ENCODE results near the gene RUFY3.
"Not testable (repeated sequence)": the region's sequence is repeated elsewhere in the genome, so short reads cannot be mapped to it uniquely, and the experiment has no call there.

RUFY3 gene

DNA sequence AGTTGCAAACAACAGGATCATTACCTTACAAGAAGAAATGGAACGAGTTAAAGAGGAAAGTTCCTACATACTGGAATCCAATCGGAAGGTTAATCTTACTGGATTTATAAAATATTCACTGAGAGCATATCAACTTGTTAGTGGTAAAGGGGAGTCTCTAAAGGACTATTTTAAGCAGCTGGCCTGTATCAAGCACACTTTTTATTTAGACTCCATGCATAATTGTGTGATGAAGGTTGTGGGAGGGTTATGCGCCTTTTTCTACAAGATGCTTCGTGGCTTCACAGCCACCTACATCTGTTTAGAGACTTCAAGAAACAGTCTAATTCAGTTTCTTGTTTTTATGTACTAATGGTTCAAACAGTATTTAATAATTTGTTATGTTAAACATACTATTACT is 61.3 kb downstream of the RUFY3 start:
- no peak for DNase-seq (ENCODE audit: low read depth, low spot score)

DNA sequence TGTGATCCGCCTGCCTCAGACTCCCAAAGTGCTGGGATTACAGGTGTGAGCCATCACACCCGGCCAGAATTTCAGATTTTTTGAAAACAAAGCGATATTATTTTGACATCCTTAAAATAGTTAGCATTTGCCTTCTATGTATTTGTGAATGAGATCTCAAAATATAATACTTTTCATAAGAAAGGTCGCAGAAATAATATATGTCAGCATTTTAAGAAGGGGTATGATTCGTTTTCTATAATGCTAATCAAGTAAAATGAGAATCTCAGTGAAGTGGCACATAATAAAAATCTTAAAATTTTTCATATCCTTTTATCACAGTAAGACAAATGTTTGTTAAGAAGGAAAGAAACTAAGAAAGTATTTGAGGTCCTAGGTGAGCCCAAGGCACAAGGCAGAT is 65.7 kb downstream of the RUFY3 start:
- DNase-seq (ENCODE audit: low read depth, low spot score): no peak

DNA sequence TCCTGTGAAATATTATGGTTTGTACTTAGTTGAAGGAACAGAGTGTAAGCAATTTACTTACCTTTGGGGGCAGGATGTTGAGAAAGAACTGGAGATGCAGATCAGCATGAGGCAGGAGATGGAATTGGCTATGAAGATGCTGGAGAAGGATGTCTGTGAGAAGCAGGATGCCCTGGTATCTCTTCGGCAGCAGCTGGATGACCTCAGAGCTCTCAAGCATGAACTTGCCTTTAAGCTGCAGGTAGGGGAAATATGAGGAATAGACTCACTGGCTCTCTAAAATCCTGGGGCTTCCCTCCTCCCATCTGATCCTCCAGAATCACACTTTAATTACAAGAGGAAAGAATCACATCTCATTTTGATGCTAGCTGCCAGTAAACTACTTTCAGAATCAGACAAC is 67.0 kb downstream of the RUFY3 start:
- no peak for DNase-seq (ENCODE audit: low read depth, low spot score)

DNA sequence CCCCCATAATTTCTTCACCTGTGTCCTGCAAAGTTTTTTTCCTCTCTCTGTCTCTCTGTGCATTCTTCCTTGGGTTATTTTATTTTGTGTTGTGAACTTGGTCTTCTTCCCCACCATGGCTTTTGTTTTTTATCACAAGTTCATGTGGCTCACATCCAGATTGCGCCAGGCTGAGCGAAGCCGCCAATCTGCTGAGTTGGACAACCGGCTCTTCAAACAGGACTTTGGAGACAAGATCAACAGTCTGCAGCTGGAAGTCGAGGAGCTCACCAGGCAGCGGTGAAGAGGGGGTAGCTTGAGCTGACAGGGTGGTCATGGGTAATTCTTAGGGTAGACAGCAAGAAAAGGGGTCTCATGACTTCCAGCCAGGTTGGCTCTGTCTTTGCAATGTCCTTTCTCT is 71.9 kb downstream of the RUFY3 start:
- DNase-seq (ENCODE audit: low read depth, low spot score): no peak

DNA sequence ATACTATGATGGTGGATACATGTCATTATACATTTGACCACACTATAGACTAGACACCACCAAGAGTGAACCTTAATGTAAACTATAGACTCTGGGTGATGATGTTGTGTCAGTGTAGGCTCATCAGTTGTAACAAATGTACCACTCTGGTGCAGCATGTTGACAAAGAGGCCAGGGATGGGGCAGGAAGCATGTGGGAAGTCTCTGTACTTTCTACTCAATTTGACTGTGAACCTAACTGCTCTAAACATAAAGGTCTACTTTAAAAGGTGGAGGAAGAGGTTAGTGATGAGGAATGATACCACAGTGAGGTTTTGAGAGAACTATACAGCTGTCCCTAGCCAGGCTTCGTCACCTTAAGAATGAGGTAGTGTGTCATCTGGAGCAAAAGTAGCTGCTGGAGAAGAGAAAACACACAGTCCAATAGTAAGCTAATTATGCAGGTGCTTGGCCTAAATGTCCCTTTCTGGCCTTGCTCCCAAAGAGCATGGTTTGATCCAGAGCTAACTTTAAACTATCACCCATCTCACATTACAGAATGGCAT is 79.6 kb downstream of the RUFY3 start:
- no peak for DNase-seq (ENCODE audit: low read depth, low spot score)

DNA sequence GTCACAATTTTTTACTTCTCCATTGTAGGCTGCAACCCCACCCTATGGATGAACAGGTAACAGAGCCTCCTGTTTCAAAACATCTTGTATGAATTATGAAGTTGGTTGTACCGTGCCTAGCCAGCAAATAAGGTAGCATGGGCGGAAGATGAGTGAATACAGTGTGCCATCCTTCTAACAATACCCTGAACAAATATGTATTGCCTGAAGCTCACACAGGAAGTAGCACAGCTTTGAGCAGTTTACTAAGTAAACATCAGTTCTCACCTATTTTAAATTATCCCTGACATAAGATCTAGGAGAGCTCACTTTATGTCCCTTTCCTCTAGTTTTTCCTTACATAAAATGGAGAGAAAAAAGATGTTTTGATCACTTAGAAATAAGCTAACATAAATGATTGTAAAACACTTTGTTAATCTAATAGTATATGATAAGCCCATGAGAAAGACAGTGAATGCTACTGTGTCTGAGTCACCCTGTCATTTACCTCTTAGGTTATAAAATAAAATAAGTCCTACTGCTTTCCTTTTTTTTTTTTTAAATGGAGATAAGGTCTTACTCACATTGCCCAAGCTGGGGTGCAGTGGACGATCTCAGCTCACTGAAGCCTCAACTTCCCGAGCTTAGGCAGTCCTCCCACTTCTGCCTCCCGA is 81.3 kb downstream of the RUFY3 start:
- DNase-seq (ENCODE audit: low read depth, low spot score): no peak

DNA sequence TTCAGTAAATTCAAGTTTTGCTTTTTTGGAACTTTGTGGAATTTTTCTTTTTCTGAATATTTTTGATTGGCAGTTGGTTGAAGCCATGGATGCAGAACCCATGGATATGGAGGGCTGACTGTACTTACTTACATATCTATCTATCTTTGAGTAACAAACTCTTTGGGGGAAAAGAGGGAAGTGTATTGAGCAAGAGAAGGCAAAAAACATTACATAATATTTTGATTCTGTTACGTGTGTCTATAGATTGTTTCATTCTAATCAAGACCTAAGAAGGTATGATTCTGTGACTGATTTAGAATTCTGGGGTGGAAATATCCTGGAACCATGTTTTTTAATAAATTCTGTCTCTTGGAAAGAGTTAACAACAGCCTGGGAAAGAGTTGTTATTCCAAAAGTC is 86.4 kb downstream of the RUFY3 start:
- DNase-seq (ENCODE audit: low read depth, low spot score): no peak

DNA sequence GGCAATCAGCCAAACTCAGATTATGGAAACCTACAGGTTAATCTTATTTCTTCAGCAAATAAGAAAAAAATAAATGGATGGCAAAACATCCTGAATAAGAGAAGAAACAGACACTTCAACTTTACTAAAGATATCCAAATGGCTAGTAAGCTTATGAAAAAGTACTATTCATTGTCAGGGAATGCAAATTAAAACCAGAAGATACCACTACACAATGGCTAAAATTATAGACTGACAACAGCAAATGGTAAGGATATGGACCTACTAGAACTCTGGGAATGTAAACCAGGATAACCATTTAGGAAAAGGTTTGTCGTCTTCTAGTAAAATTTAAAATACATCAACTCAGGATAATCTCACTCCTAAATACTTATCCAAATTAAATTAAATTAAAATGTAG is 93.6 kb downstream of the RUFY3 start:
- no peak for DNase-seq (ENCODE audit: low read depth, low spot score)

DNA sequence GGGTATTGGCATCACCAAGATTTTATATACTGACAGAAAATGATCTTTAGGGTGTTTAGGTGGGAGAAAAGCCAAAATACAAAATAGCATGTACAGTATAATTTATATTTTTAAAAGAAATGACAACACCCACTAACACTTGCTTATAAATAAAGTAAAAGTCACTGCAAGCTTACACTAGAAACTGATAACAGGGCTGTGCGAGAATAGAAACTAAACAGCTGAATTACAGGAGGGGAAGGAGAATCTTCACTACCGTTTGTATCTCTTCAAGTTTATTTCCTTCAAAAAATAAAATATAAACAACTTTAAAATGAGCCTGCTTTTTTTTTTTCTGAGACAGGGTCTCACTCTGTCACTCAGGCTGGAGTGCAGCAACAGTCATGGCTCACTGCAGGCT is 95.1 kb downstream of the RUFY3 start:
- no peak for DNase-seq (ENCODE audit: low read depth, low spot score)

DNA sequence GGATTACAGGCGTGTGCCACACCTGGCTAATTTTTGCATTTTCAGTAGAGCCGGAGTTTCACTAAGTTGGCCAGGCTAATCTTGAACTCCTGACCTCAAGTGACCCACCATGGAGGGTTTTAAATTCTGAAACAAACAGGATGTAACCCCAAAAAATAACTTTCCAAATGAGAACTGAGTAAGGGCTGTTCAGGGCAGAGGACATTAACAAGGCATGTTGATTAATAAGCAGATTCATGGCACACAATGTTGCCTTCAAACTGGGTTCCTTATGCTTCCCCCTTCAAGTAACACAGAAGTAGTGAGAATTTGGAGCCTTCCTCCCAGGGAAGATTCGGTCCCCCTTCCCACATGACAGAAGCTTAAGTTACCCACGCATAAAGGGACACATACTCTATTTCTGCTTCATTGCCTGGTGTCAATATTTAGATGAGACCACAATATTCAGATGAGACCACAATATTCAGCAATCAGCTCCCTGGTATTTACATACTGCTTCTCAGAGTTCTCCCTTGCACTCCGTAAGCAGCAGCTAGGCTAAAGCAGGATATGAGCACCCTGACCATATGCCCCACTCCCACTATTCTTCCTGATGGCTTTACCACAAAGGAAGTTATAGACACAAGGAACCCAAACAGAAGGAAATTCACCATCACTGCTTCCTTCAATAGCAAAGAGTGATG is 96.5 kb downstream of the RUFY3 start:
- DNase-seq (ENCODE audit: low read depth, low spot score): no peak

DNA sequence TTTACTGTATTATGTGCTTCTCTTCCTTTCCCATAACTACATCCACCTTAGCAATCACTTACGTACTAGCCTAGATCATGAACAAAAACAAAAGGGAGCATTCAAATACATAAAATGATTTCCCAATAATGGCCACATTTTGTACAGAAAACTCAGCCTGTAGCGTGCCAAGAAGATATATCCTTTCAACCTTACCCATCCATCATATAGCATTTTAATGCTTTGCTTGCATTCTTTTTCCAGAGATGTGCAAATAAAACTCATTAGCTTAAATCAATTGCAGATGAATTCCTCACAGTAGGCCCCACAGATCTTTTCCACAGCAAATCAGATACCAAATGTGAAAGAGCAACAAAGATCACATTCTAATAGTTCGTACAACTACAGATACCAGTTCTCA is 97.2 kb downstream of the RUFY3 start:
- DNase-seq (ENCODE audit: low read depth, low spot score): no peak

DNA sequence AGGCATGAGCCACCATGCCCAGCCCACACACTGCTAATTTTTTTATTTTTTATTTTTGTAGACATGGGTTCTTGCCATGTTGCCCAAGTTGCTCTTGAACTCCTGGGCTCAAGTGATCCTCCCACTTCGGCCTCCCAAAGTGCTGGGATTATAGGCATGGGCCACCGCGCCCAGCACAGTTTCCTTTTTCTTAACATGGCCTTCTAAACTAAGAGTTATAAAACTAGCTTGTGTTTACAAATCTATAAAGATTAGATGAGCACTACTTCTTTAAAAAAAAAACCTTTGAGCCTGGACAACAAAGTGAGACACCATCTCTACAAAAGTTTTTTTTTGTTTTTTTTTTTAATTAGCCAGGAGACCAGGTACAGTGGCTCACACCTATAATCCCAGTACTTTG is 107.3 kb downstream of the RUFY3 start:
- no peak for DNase-seq (ENCODE audit: low read depth, low spot score)

DNA sequence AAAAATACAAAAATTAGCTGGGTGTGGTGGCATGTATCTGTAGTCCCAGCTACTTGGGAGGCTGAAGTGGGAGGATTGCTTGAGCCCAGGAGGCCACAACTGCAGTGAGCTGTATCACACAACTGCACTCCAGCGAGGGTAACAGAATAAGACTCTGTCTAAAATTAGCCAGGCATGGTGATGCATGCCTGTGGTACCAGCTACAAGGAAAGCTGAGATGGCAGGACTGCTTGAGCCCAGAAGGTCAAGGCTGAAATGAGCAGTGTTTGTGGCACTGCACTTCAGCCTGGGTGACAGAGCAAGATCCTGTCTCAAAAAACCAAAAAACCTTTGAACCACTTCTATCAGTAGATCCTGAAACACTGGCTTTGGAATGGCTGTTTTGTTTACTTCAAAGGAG is 107.7 kb downstream of the RUFY3 start:
- DNase-seq (ENCODE audit: low read depth, low spot score): no peak

DNA sequence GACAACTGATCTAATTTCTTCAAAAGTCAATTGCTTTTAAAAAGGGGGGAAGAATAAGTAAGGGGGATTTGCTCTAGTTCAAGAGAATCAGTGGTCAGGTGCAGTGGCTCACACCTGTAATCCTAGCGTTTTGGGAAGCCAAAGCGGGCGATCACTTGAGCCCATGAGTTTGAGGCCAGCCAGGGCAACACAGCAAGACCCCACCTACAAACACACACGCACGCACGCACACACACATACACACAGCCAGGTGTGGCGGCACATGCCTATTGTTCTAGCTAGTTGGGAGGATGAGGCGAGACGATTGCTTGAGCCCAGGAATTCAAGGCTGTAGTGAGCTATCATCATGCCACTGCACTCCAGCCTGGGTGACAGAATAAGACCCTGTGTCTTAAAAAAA is 108.3 kb downstream of the RUFY3 start:
- no peak for DNase-seq (ENCODE audit: low read depth, low spot score)

DNA sequence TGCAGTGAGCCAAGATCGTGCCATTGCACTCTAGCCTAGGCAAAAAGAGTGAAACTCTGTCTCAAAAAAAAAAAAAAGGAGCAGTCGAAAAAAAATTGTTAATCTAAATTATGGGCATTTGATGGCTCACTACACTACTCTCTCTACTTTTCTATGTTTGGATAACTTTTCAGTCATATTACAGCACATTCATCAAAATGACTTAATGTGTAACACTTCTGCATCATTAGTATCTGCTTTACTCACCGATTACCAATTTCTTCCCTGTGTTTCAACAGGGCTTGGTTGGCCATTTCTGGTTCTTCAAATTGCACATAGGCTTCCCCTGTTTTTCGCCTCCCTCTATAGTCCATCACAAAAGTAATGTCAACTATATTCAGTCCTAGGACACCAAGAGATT is 109.5 kb downstream of the RUFY3 start:
- no peak for DNase-seq (ENCODE audit: low read depth, low spot score)

DNA sequence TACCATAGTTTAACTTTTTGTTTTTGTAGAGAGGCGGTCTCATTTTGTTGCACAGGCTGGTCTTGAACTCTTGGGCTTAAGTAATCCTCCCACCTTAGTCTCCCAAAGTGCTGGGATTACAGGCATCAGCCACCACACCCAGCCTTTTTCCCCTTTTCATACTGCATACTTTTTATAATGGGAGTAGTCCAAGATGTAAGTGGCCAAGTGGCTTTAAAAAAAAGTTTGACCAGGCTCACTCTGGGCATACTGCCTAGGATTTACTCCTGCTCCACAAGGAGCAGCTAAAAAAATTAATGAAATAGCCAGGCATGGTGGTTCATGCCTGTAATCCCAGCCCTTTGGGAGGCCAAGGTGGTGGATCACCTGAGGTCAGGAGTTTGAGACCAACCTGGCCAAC is 111.9 kb downstream of the RUFY3 start:
- no peak for DNase-seq (ENCODE audit: low read depth, low spot score)

DNA sequence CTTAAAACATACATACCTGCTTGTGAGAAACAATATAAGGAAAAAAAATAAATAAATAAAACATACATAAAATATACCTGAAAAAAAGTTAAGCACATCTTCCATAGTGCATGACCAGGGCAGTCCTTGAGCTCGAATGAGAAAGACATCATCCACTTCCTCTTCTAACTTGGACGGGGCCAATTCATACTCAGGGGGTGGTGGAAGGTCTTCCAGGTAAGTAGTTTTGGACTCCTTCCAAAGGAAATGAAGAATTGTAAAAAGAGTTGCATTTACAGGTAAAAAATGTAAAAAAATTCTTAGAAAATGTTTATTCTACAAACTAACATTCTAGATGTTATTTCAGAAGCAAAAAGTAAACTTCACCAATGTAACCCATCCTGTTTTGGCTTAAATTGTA is 114.3 kb downstream of the RUFY3 start:
- no peak for DNase-seq (ENCODE audit: low read depth, low spot score)

DNA sequence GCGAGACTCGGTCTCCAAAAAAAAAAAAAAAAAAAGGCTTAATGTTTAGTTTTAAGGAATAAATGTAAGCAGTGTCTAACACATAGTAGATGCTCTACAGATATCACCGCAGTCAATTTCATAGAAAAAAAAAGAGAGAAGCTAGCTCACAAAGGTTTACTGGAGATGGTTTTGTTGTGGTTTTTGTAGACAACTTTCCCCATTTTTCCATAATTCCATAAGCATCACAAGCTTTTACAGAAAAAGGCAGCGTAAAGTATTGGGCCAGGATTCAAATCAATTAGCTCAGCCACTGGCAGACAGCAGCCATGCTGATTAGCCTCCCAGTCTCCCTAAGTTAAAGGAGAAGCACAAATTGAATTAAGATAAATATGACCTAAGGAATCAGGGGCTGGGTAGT is 116.4 kb downstream of the RUFY3 start:
- DNase-seq (ENCODE audit: low read depth, low spot score): no peak

DNA sequence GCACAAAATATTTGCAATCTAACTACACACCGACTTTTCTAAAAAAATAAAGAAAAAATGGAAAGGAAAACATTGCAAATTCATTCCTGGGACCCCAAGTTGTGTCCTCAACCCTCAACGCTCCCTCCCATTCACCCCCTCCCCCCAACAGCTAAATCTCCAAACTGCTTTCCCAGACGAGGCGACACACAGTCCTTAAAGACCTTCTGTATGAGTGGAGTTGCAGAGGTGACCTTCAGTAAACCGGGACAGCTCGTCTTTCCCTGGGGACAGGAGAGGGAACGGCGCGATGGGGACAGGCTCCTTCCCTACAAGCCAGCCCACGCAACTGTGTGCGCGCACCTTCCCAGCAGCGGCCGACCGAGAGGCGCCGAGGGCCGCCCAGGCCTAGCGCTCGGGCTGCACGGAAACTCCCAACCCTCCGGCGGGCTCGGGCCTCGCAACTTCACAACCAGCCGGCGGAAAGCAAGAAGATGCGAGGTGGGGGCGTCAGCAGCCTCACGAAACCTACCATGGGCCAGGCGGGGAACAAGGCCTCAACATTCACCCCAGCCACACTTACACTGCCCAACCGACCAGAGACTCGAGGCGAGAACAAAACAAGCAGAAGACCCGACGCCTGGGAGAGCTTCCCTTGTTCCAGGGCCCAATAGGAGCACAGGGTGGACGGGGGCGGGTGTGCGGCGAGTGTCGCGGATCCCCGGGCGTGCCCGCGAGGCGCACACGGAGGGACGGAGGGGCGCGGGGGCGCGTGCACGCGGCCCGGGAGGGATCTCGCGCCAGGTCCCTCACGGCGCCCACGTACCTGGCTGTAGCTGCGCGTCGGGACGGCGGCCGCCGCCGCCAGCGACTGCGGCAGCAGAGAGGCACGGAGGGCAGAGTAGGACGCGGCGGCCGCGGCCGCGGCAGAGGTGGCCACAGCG is 117.2 kb downstream of the RUFY3 start:
- DNase-seq (ENCODE audit: low read depth, low spot score): no peak

DNA sequence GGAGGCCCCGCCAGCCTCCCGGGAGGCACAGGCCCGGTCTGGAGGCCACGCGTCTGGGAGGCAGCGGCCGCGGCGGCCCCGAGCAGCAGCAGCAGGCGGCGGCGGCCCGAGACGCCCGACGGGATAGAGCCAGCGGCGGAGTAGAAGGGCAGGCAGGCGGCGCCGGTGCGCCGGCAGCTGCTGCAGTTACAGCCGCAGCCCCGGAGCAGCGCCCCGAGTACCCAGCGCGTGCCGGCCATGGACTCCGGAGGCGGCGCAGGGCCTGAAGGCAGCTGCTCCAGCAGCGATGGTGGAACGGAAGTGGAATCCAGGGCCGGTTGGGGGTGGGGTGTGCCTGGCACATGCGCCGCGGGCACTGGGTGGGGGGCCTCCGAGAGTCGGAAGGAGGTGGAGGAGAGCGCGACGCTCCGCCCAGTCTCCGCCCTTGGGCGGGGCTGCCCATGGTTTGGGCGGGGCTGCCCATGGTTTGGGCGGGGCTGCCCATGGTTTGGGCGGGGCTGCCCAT is 117.9 kb downstream of the RUFY3 start, which contains the start of gene GRSF1:
Gene GRSF1 (minus strand): TSS at position 302 of the 505 bp plus-strand sequence. CDS start 63 bp downstream, at position 239.
- DNase-seq (ENCODE audit: low read depth, low spot score): peak; percentile 80

DNA sequence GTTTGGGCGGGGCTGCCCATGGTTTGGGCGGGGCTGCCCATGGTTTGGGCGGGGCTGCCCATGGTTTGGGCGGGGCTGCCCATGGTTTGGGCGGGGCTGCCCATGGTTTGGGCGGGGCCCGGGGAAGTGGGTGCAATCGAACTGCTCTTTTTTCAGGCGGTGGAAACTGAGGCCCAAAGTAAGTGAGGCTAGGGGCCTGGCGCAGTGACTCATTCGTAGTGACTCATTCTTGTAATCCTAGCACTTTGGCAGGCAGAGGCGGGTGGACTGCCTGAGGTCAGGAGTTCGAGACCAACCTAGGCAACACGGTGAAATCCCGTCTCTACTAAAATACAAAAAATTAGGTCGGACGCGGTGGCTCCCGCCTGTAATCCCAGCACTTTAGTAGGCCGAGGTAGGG is 118.4 kb downstream of the RUFY3 start:
- DNase-seq (ENCODE audit: low read depth, low spot score): not testable (repeated sequence)

DNA sequence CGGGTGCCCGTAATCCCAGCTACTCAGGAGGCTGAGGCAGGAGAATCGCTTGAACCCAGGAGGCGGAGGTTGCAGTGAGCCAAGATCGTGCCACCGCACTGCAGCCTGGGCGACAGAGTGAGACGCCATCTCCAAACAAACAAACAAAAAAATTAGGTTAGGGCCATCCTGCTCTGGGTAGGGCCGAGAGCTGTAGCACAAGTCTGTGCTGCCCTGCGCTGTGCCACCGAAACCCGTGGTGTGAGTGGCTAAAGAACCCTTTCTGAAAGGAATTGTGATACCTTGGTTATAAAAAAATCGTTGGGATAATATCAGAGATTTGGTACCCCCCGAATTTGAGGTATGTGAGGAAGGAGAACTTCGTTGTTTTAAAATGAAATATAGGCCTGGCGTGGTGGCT is 118.9 kb downstream of the RUFY3 start:
- DNase-seq (ENCODE audit: low read depth, low spot score): not testable (repeated sequence)

All from smooth muscle cell of the brain vasculature (primary cell).